A204.1 (cell line): ENCODE measurements around the gene PRKAG2.

Experiments used
- FAIRE-seq: peaks from 2 replicates; lab custom pipeline; 2012; peaks lifted over from hg19 to GRCh38; lab: Jason Lieb, UNC

The PRKAG2 gene

DNA sequence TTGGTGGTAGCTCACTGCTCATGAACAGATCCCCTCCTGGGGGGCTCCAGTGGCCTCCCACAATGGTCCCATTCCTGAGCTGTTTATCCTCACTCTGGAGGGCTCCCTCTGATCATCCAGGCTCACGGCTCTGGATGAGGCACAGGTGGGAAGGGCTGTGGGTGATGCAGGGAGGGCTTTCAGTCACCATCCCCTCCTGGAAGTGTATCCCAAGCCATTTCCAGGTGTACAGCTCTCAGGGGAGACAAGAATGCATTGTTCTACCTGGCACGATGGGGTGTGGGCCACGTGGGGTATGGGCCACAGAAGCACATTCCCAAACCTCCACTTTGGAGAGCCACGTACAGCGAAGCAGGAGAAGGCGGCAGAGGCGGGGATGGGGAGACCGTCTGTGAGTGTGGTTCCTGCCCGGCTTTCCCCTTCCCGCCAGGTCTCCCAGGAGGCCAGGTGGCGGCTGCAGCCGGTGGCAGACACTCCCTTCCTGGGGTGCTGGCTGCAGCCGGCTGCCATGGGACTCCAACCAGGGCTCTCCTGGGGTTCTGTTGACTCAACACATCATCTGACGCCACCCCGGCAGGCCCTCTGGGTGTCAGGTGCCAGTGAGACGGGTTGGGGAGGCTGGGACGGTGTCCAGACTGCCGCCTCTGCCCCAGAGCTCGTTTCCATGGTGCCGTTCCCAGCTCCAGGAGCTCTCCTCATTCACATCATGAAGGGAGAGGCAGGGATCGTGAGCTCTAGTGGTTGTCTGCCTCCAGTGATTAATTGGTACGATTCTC, 187.5 kb downstream of the PRKAG2 start:
- no peak for FAIRE-seq

DNA sequence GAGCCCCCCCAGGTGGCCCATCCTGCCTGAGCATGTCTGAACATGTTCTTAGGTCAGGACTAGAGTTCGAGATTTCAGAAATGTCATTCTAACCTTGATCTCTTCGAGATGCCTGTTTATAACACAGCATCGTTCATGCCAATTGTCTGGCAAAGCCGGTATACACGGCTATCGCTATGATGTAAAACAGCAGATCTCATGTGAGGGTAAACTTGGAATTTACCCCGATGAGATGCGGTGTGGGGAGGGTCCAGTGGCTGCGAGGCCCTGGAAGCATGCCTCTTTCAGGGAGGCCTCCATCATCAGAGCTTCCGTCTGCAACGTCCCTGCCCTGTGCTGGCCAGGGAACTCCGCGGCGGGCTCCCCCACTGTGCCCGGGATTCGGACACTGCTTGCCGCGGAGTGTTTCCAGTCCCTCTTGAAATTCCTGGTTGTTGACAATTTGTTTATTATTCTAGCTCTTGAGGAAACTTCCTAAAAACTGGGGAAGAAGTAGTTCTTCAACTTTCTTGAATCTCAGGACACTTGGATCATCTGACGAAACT, 188.6 kb downstream of the PRKAG2 start:
- FAIRE-seq: no peak

DNA sequence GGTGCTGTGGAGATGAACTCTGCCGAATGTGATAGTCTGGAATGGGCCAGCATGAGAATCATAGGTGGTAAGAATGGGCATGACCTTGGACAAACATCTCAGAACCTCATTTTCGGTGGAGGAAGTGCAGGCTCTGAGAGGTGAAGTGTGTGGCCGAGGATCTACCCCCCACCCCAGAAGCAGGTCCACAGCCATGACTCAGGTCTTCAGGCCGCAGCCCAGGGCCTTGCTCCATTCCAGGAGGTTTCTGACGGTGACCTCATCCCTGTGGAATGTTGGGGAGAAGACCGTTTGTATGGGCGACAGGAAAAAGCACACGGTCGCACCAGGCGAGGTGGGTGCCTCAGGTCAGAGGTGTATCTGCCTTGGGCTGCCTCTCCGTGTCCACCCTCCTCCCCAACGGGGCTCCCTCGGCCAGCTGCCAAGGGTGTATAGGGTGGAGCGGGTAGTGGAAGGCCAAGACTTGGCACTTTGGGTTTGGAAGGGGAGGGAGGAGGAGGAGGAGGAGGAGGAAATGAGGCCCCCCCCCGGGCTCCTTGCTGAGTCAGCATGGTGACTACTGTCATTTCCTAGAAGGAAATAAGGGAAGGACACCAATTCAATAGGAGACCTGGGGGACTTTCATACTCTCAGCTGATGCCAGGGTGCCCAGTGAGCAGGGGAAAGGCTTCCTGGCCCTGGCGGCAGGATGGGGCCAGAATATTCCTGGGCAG, 189.2 kb downstream of the PRKAG2 start:
- FAIRE-seq: no peak

GRCh38 chr7:151686826-151687225, 190.1 kb downstream of the PRKAG2 start:
- FAIRE-seq: no peak

DNA sequence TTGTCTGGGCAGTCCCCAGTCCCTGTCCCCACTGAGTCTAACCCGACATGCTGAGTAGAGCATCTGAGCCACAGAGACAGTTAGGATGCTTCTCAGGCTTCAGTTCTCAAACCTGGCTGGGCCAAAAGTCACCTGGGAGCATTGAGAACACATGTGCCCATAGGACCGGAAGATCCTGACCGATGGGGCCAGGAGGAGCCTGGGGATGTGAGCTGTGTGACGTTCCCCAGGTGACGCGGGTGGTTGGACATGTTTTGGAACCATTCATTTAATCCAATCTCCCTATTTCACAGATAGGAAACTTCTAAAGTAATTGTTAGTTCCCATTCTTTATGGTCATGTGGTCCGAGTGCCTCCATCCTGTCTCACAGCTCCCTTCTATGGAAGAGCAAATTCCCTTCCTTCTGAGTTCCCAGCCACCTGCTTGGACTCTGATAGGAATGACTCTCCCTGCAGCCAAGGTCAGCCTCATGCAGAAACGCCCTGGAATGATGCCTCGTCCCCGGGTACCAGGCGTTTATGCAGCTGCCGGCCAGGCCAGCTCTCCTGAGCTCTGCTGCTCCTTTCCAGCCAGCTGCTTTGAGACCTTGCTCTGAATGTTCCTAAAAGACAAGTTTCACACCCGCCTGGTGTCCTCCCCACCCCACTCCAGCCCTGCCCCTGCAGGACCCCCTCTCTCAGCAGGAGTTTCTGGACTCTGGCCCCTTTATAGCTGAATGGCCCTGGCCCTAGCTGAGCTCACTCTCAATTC, 190.7 kb downstream of the PRKAG2 start:
- FAIRE-seq: no peak

DNA sequence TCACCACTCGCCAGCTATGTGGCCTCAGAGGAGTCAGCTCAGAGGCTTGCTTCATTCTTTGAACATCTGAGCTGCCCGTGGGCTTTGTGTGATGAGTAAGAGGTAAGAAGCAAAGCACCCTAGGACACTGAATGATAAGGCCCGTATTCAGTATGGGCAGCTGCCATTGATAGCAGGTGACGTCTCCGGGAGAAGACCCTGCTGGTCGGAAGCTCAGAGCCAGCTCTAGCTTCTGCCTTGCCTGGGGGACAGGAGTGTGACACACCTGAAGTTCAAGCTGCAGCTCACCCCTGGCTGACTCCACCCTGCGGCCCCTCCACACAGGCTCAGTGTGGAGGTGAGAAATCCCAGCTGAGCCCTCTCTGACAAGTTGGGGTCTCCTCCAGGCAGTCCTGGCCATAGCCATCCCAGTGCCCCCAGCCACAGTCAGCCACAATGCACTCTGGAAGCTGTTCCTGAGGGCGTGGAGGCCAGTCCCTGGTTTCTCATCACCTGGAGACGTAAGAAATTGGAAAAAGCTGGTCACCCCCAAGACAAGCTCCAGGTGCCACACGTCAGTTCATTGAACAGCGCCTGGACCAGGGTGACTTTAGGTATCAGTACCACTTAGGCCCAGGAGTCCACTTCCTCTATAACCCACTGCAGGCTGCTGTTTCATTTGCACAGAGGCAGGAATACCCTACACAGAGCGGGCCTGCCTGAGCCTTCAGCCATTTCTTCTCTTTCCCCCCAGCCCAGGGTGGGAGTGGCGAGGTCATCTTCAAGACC, 192.3 kb downstream of the PRKAG2 start:
- FAIRE-seq: no peak

- FAIRE-seq: no peak
Measured at GRCh38 chr7:151683615-151684407, 193.1 kb downstream of the PRKAG2 start.

- no peak for FAIRE-seq
Measured at GRCh38 chr7:151682831-151683614, 193.9 kb downstream of the PRKAG2 start.

DNA sequence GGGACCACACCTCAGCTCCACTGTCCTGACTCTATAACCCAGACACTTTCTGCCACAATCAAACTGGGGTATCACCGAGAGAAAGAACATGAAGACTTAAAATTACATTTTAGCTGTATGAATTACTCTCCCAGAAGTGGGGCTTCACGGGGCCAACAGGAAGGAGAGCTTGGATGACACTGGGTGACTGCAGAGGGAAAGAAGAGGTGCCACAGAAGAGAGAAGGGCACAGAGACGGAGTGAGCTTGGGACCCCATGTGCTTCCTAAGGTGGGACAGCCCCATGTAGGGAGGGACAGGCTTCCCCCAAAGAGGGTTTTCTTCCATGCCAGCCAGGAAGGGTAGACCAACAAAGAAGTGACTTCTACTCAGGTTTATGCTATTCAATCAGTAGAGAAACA, 195.2 kb downstream of the PRKAG2 start:
- FAIRE-seq: no peak

GRCh38 chr7:151680810-151681209, 196.1 kb downstream of the PRKAG2 start:
- FAIRE-seq: no peak

DNA sequence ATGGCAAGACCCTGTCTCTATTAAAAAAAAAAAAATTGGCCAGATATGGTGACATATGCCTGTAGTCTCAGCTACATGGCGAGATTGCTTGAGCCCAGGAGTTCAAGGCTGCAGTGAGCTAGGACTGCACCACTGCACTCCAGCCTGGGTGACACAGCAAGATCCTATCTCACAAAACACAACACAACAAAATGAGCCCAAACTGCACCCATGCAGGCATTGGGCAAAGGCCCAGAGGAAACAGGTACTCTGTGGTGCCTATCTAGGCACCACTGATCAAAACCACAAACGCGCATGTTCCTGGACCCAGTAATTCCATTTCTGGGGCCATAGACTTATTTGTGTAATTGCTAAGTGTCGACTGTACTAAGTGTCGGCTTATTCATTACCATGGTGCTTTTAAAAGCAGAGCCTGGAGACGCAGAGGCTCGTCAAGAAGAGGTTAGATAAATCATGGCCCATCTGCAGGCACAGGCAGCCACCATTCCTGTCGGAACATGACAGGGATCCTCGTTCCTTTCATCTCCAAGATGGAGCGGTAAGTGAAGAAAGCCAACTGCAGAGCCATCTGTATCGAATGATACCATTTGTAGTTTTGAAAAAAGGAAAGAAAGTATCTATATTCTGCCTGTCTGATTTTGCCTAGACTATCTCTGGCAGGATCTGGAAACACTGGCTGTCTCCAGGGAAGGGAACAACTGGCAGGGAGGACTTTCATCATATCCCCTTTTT, 196.9 kb downstream of the PRKAG2 start:
- FAIRE-seq: no peak

GRCh38 chr7:151679071-151679708, 197.7 kb downstream of the PRKAG2 start:
- no peak for FAIRE-seq

DNA sequence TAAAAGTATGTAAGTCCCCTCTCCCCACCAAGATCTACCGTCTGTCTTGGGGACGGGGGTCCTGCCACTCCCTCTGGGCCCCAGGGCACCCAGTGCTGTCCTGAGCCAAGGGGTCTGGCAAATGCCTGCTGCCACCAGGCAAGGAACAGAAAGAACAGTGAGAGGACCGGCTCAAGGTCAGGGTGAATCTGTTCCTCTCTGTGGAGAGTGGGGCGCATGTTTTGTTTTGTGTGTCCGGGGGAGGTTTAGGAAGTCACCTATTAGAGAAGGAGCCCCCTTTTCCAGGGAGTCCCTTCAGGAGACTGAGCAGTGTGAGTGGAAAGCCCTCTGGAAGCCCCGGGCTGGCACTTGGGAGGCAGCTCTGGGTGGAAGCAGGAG, 198.7 kb downstream of the PRKAG2 start:
- FAIRE-seq: no peak

DNA sequence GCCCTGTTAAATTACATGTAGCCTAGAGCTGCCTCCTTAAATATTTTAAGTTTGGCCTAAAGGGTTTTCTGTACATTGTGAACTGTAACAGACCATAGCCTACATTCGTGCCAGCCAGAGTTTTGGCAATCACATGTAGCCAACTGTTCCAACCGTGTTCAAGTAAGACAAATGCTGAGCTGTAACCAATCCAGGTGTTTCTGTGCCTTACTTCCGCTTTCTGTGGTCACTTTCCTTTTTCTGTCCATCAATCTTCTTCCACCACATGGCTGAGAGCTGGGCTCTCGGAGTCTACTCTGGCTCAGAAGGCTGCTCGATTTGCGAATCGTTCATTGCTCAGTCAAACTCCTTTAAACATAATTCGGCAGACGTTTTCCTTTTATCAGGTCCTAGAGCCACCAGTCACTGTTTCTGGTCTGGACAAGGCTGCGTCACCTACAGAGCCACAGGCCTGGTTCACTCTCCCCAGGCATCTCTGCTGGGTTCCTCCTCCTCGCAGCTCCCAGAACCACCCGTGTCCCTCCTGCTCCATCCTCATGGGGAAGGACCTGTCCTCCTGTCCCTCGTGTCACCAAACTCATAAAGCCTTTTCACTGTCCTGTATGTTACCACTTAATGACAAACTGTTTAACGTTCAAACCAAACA, 199.2 kb downstream of the PRKAG2 start:
- FAIRE-seq: no peak

DNA sequence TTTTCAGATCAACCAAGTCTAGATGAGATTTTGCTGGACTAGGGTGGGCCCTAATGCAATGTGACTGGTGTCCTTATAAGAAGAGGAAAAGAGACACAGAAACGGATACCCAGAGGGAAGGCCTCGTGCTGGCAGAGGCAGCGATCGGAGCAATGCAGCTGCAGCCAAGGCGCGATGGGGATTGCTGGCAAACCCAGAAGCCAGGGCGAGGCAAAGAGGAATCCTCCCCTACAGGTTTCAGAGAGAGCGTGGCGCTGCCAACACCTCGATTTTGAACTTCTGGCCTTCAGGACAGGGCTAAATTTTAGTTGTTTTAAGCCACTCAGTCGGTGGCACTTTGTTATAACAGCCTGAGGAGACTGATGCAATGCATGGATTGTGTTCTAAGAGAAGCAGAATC, 200.2 kb downstream of the PRKAG2 start:
- FAIRE-seq: no peak

GRCh38 chr7:151675196-151675920, 201.6 kb downstream of the PRKAG2 start:
- no peak for FAIRE-seq

DNA sequence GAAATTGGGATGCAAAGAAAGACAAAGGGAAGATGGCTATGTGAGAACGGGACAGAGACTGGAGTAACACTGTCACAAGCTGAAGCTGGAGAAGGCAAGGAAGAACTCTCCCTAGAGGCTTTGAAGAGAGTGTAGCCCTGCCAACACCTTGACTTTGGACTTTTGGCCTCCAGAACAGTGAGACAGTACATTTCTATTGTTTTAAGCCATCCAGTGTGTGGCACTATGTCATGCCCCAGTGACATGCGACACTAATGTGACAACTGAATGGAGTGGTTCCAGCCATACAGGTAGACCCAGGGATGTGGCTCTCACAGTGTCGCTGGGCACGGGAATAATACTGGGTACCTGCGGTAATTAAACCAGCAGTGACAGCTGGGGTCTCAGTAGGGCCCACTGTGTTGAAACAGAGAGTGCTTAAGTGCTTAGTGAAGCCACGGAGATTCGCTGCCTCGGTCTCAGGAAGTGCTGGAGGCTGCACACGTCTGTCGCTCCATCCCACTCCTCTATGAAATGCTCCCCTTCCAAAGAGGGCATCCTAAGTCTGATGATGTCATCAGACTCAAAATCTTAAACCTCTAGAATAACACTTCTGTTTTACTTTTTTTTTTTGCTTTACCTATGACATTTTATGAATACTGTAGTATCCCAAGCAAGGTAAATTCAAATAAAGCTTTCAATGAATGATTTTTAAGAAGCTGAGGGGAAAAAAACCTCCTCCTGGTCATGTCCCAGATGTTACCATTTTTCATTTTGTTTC, 202.6 kb downstream of the PRKAG2 start:
- FAIRE-seq: no peak
